HG02759 (cell line): Measurements from ENCODE around the gene RPS29.
A peak's percentile ranks its signal among the peaks of the same experiment; 100 is the strongest.
"Not testable (repeated sequence)": the region's sequence is repeated elsewhere in the genome, so short reads cannot be mapped to it uniquely, and the experiment has no call there.

Source experiments
- ATAC-seq: cut with Tn5 transposase; IDR thresholded peaks from one replicate; pipeline ENCODE4 v1.9.1; 2021; ENCODE audit warnings: mild to moderate bottlenecking, moderate library complexity; ENCODE audit not compliant: unreplicated experiment

The RPS29 gene

DNA sequence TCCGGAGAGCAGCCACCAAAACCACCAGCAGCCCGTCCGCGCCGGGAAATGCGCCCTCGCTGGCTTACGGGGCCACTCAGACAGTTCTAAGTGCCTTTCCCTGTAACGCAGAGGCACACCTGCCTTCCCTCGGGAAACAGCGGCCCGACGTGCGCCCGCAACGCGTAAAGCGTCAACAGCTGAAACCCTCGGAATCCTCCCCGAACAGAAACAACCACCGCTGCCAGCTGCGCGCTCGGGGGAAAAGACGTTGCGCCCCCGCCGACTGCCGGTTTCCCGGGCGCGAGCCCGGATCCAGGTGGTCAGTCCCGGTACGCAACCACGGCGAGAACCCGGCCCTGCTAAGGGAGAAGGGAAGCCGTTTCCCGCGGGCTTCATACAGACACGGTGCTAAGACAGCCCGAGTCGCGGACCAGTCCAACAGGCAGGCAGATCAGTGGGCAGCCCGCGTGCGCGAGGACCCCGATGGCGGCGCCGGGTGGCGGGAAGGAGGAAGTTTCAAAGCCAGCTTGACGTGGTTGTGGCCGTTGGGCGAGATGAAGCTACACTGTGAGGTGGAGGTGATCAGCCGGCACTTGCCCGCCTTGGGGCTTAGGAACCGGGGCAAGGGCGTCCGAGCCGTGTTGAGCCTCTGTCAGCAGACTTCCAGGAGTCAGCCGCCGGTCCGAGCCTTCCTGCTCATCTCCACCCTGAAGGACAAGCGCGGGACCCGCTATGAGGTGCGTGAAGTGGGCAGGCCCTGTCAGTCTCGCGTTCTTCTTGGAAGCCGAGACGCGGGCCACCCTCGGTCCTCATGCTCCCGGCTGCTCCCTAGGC lies 12.5 kb upstream of the RPS29 start, which contains the start of gene LRR1:
Gene LRR1, plus strand, starts transcription at position 456 of the 816 bp plus-strand sequence. Its CDS starts 81 bp downstream, at position 537.
- ATAC-seq, result peak; percentile 61

DNA sequence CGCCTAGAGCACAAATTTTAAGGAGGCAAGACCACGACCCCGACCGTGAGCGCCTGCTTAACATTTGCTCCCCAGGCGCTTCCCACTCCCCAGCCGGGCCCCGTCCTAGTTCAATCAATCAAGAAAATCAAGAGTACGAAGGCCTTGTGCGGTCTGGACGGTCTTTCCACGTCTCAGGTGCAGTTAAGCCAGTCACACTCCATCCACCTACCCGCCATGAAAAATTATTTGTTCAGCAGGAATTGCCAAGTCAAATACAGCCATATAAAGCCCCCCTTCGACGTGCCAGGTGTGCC lies 12.0 kb upstream of the RPS29 start:
- ATAC-seq, result no peak

- ATAC-seq, result peak; percentile 31
Measured at GRCh38 chr14:49594347-49595091, 8.3 kb upstream of the RPS29 start.

DNA sequence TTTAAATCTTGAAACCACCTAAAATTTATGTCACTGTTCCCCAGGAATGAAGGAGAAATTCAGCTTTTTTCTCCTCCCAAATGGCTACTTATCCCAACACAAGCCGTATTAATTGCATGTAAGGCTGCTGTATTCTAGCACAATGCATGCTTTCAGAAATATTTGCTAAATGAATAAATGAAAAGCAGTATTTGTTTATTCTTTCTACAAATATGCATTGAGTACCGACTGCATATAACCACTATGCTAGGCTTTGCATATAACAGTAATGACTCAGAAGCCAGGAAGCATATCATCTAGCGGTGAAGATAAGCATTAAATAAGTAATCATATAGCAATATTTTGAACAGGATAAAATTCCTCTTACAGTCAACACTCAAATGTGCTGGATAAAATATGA lies 6.8 kb upstream of the RPS29 start:
- no peak for ATAC-seq

DNA sequence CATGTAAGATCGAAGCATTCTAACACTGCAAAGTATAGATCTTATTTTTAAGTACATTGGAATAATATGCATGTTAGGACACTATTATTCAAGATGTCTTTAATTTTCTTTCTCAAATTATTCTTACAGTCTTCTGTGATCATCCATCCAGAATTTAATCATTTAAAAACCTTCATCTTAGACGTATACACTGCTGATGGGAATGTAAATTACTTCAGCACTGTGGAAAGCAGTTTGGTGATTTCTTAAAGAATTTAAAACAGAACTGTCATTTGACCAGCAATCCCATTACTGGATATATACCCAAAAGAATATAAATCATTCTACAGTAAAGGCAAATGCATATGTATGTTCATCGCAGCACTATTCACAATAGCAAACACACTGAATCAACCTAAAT lies 3.2 kb upstream of the RPS29 start:
- no peak for ATAC-seq

- ATAC-seq, result peak; percentile 29
Measured at GRCh38 chr14:49586673-49587460, 687 bp upstream of the RPS29 start.

DNA sequence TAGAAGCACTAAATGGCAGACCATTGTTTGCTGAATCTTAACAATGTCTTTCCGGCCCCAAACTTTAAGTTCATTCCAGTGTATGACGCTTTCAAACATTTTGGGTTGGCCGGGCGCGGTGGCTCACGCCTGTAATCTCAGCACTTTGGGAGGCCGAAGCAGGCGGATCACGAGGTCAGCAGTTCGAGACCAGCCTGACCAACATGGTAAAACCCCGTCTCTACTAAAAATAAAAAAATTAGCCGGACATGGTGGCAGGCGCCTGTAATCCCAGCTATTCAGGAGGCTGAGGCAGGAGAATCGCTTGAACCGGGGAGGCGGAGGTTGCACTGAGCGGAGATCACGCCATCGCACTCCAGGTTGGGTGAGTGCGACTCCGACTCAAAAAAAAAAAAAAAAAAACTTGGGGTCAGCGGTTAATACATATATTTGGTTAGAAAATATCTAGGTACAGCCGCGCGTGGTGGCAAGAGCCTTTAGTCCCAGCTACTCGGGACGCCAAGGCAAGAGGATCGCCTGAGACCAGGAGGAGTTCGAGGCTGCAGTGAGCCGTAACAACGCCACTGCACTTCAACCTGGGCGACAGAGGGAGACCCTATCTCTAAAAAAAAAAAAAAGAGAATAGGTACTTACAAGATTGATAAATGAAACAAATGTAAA lies 1.1 kb downstream of the RPS29 start:
- ATAC-seq, result not testable (repeated sequence)

- ATAC-seq, result no peak
Measured at GRCh38 chr14:49584058-49584457, 2.1 kb downstream of the RPS29 start.

- ATAC-seq, result no peak
Measured at GRCh38 chr14:49583629-49584028, 2.6 kb downstream of the RPS29 start.

DNA sequence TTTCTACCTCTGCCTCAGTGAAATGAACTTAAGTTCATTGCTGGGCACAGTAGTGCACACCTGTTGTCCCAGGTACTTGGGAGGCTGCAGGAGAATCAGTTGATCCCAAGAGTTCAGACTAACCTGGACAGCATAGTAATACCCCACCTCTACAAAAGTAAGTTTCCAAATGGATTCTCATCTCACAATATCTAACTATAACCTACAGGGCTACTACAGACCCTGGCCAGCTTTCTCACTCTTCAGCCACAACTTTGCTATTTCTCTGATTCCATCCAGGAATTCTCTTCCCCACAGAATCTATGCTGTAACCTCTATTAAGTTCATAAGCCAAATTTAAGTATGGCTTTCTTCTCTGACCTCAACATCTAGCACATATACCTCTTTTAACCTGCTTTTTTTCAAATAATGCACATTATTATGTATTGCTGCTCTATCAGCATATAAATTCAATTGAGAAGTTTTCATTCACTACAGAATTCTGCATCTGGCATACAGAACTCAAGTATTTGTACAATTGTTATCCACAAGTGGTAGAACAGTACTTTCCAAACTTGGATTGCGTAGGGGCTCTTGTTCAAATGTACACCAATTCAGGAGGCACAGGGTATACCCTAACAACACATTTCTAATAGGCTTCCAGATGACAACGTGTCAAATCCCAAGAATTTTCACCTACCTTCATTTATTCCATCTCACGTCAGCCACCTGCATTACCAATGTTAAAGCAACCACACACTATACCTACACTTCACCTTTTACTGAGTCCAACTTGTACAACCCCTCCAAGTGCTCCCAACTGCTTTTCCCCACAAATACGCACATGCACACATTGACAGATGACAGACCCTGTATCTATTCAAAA lies 3.8 kb downstream of the RPS29 start:
- ATAC-seq, result no peak

GRCh38 chr14:49581209-49582112 lies 4.7 kb downstream of the RPS29 start:
- ATAC-seq, result no peak

GRCh38 chr14:49579841-49580240 lies 6.3 kb downstream of the RPS29 start:
- ATAC-seq, result no peak

DNA sequence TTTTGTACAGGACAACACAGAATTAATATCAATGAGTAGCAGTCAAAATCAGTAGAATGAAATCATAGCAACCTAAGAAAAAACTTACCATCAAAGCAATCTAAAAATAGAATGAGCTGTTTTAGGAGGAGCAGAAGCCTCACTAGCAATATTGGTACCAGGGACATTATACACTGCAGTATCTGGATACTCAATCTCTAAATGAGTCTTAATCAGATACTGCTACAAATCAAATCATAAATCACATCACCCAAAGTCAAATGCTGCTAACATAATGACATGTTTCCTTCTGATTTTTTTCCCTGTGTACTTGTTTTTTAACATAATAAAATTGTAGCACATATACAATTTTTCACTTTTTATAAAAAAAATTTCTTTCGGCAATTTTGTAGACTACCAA lies 8.0 kb downstream of the RPS29 start:
- ATAC-seq, result no peak

- no peak for ATAC-seq
Measured at GRCh38 chr14:49574038-49574437, 12.1 kb downstream of the RPS29 start.

GRCh38 chr14:49569281-49569680 lies 16.9 kb downstream of the RPS29 start:
- no peak for ATAC-seq

GRCh38 chr14:49566714-49567113 lies 19.5 kb downstream of the RPS29 start:
- ATAC-seq, result no peak

- ATAC-seq, result no peak
Measured at GRCh38 chr14:49559979-49560768, 26.0 kb downstream of the RPS29 start.

DNA sequence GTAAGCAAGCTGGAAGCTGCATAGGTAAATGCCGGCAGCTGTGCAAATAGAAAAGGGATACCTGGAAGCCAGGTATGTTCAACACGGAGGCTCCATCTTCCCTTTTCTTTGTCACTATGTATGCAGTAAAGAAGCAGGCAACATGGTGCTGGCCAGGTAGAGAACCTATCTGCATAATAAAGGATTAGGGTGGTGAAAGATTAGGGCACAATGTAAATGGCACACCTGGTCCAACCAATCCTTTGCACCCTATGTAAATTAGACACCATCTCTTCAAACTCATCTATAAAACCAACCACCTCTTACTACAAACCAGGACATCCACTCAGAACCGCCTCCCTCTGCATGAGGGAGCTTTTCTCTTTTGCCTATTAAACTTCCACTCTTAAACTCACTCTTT lies 32.3 kb downstream of the RPS29 start:
- no peak for ATAC-seq
